ENCODE measurements around the gene RPL36AL.
A peak's percentile ranks its signal among the peaks of the same experiment; 100 is the strongest.

RPL36AL gene

GRCh38 chr14:49615776-49616175 lies 4.7 kb downstream of the RPL36AL start:
- no peak for DNase-seq (ENCODE audit: low spot score)
- no peak for TF ChIP-seq CTCF (IDR thresholded peaks at IDR 0.05; ENCODE audit: extremely low read depth, missing control alignments)

- TF ChIP-seq CTCF (IDR thresholded peaks at IDR 0.05; ENCODE audit: extremely low read depth, missing control alignments), result no peak
- DNase-seq (ENCODE audit: low spot score), result no peak
These were observed 6.2 kb downstream of the RPL36AL start for GRCh38 chr14:49614196-49614595.

- no peak for TF ChIP-seq CTCF (IDR thresholded peaks at IDR 0.05; ENCODE audit: extremely low read depth, missing control alignments)
- no peak for DNase-seq (ENCODE audit: low spot score)
These were observed 7.8 kb downstream of the RPL36AL start for GRCh38 chr14:49612671-49613070.

- TF ChIP-seq CTCF (IDR thresholded peaks at IDR 0.05; ENCODE audit: extremely low read depth, missing control alignments), result no peak
- DNase-seq (ENCODE audit: low spot score), result no peak
These were observed 8.2 kb downstream of the RPL36AL start for GRCh38 chr14:49612251-49612650.

GRCh38 chr14:49607583-49607982 lies 12.8 kb downstream of the RPL36AL start:
- DNase-seq (ENCODE audit: low spot score), result no peak
- TF ChIP-seq CTCF (IDR thresholded peaks at IDR 0.05; ENCODE audit: extremely low read depth, missing control alignments), result no peak

- TF ChIP-seq CTCF (IDR thresholded peaks at IDR 0.05; ENCODE audit: extremely low read depth, missing control alignments), result no peak
- peak; percentile 85 for DNase-seq (ENCODE audit: low spot score)
These were observed 21.7 kb downstream of the RPL36AL start, which contains the start of gene LRR1 for GRCh38 chr14:49598485-49599300. Gene LRR1 (plus strand): TSS chr14:49598940. CDS start chr14:49599021, 81 bp downstream.

- DNase-seq (ENCODE audit: low spot score), result peak; percentile 34
- no peak for TF ChIP-seq CTCF (IDR thresholded peaks at IDR 0.05; ENCODE audit: extremely low read depth, missing control alignments)
These were observed 22.3 kb downstream of the RPL36AL start for GRCh38 chr14:49598189-49598484.
